GM23338 (cell line): ENCODE results near the gene RRAD. TPM values are rescaled to one million over a fixed set of nuclear protein-coding genes. Genes with fewer than 3 reads are reported as not detected.

ENCODE experiments used
- ATAC-seq: fragments of 200-7000 bp; cut with Tn5 transposase; 3 replicates; pipeline ENCODE4 v1.9.1; 2020
- DNase-seq: peaks from one replicate; pipeline ENCODE4 v3.0.0-alpha.2; 2015; ENCODE audit warnings: low spot score
- H2AFZ ChIP-seq: fragments of 200-600 bp; sonication (generic); 2 replicates; pipeline ENCODE4 v1.8.0; 2016; ENCODE audit warnings: antibody characterized with exemption, mild to moderate bottlenecking, moderate library complexity
- H3F3A ChIP-seq: fragments of 200-600 bp; sonication (generic); replicated peaks from 2 replicates; pipeline ENCODE4 v1.8.0; 2017; ENCODE audit warnings: antibody characterized with exemption, mixed run types, low read depth
- H3K27ac ChIP-seq: fragments of 200-600 bp; sonication (generic); 2 replicates; pipeline ENCODE4 v1.6.1; 2016; ENCODE audit warnings: low read depth
- H3K27me3 ChIP-seq: fragments of 200-600 bp; sonication (generic); 2 replicates; pipeline ENCODE4 v1.8.0; 2016; ENCODE audit warnings: mild to moderate bottlenecking, mixed run types, moderate library complexity; ENCODE audit not compliant: insufficient read depth
- H3K36me3 ChIP-seq: fragments of 200-600 bp; sonication (generic); 2 replicates; pipeline ENCODE4 v1.8.0; 2016; ENCODE audit warnings: mild to moderate bottlenecking; ENCODE audit not compliant: insufficient read depth
- H3K4me1 ChIP-seq: fragments of 200-600 bp; sonication (generic); 2 replicates; pipeline ENCODE4 v1.8.0; 2016; ENCODE audit warnings: mild to moderate bottlenecking, moderate library complexity; ENCODE audit not compliant: insufficient read depth
- H3K4me2 ChIP-seq: fragments of 200-600 bp; sonication (generic); 2 replicates; pipeline ENCODE4 v1.7.1; 2017; ENCODE audit warnings: mixed run types
- H3K4me3 ChIP-seq: fragments of 200-600 bp; sonication (generic); 2 replicates; pipeline ENCODE4 v1.6.1; 2016; ENCODE audit warnings: mixed run types
- H3K79me2 ChIP-seq: fragments of 200-600 bp; sonication (generic); replicated peaks from 2 replicates; pipeline ENCODE4 v1.8.0; 2017; ENCODE audit warnings: mild to moderate bottlenecking; ENCODE audit not compliant: insufficient read depth
- H3K9me2 ChIP-seq: fragments of 200-600 bp; sonication (generic); 2 replicates; pipeline ENCODE4 v1.8.0; 2017; ENCODE audit not compliant: insufficient read depth
- H4K20me1 ChIP-seq: fragments of 200-600 bp; sonication (generic); replicated peaks from 2 replicates; pipeline ENCODE4 v1.8.0; 2017; ENCODE audit warnings: mild to moderate bottlenecking; ENCODE audit not compliant: insufficient read depth
- H3K27ac Mint-ChIP-seq: 2 replicates; pipeline ENCODE4 v1.8.0; 2020; ENCODE audit warnings: inconsistent platforms, mild to moderate bottlenecking, moderate library complexity, mixed read lengths
- H3K27me3 Mint-ChIP-seq: 3 replicates; pipeline ENCODE4 v1.8.0; 2022; ENCODE audit warnings: low read depth, mild to moderate bottlenecking, moderate library complexity, mixed read lengths, inconsistent platforms; ENCODE audit not compliant: insufficient read depth, poor library complexity
- H3K36me3 Mint-ChIP-seq: 3 replicates; pipeline ENCODE4 v1.8.0; 2021; ENCODE audit warnings: low read depth, mild to moderate bottlenecking, inconsistent platforms, moderate library complexity, mixed read lengths
- H3K4me1 Mint-ChIP-seq: 3 replicates; pipeline ENCODE4 v1.8.0; 2020; ENCODE audit warnings: mild to moderate bottlenecking, inconsistent platforms, mixed read lengths
- H3K4me3 Mint-ChIP-seq: 3 replicates; pipeline ENCODE4 v1.8.0; 2021; ENCODE audit warnings: moderate library complexity, mild to moderate bottlenecking, inconsistent platforms, mixed read lengths
- H3K9me3 Mint-ChIP-seq: 3 replicates; pipeline ENCODE4 v1.8.0; 2020; ENCODE audit warnings: moderate library complexity, mild to moderate bottlenecking, inconsistent platforms, mixed read lengths
- CREB1 ChIP-seq: fragments of 250-450 bp; sonication (Bioruptor Pico); IDR thresholded peaks from 2 replicates; pipeline ENCODE4 v1.5.0; 2020; ENCODE audit warnings: low read depth, mild to moderate bottlenecking, moderate library complexity
- CTCF ChIP-seq, 2 experiments: fragments of 200-600 bp in 1 of 2; sonication (generic) in 1 of 2; conservative IDR thresholded peaks; 2 replicates each; pipeline versions ENCODE4 v1.5.1 to v1.6.1; 2016 to 2017; ENCODE audit warnings: antibody characterized with exemption in 2 of 2, low read depth in 2 of 2, mild to moderate bottlenecking in 2 of 2, moderate library complexity in 1 of 2
- ETS1 ChIP-seq: IDR thresholded peaks from 2 replicates; pipeline ENCODE4 v1.6.1; 2016; ENCODE audit warnings: antibody characterized with exemption
- EZH2 ChIP-seq: fragments of 200-600 bp; sonication (generic); IDR thresholded peaks from one replicate; pipeline ENCODE4 v1.8.0; 2017; ENCODE audit warnings: antibody characterized with exemption, mild to moderate bottlenecking, low read depth; ENCODE audit not compliant: unreplicated experiment
- JUNB ChIP-seq: IDR thresholded peaks from one replicate; pipeline ENCODE4 v1.6.1; 2016; ENCODE audit warnings: antibody characterized with exemption; ENCODE audit not compliant: unreplicated experiment
- NANOG ChIP-seq: IDR thresholded peaks from 2 replicates; pipeline ENCODE4 v1.6.1; 2016; ENCODE audit warnings: antibody characterized with exemption, borderline replicate concordance
- POLR2AphosphoS5 ChIP-seq: IDR thresholded peaks from 2 replicates; pipeline ENCODE4 v1.6.1; 2016; ENCODE audit warnings: antibody characterized with exemption, low read depth
- REST ChIP-seq: IDR thresholded peaks from one replicate; pipeline ENCODE4 v1.6.1; 2018; ENCODE audit warnings: antibody characterized with exemption; ENCODE audit not compliant: unreplicated experiment
- STAT1 ChIP-seq: IDR thresholded peaks from one replicate; pipeline ENCODE4 v1.6.1; 2016; ENCODE audit warnings: antibody characterized with exemption; ENCODE audit not compliant: unreplicated experiment
- ZNF114 ChIP-seq: fragments of 250-450 bp; sonication (Bioruptor Pico); IDR thresholded peaks from 2 replicates; pipeline ENCODE4 v1.5.0; 2020; ENCODE audit warnings: mild to moderate bottlenecking, moderate library complexity
- ZNF331 ChIP-seq: fragments of 250-450 bp; sonication (Bioruptor Pico); IDR thresholded peaks from 2 replicates; pipeline ENCODE4 v1.5.0; 2020; ENCODE audit warnings: low read depth, mild to moderate bottlenecking, moderate library complexity
- ZNF462 ChIP-seq: fragments of 250-450 bp; sonication (Bioruptor Pico); IDR thresholded peaks from 2 replicates; pipeline ENCODE4 v1.5.0; 2020; ENCODE audit warnings: mild to moderate bottlenecking, moderate library complexity
- polyA plus RNA-seq: library from polyadenylated mRNA; unstranded; fragments of >200 nt; fragmentation: Nextera tagmentation; extraction: Ambion mirVana; gene quantifications from 2 replicates; pipeline ENCODE4 v1.2.1, GENCODE V29; 2016
- total RNA-seq: library from RNA; depleted of rRNA; stranded (reverse); fragments of >200 nt; shearing (Covaris generic); gene quantifications from 2 replicates; pipeline ENCODE4 v1.2.3, GENCODE V29; 2014

Gene RRAD
- total and polyA plus RNA-seq, 2 experiments from 2014 or later, result 0.18 TPM; not detected in 1

GRCh38 chr16:66895689-66895979 is 29.7 kb downstream of the RRAD start:
- H3K27ac ChIP-seq, result no peak overlapping the region
- no peaks in the 10 kb centered on the region; the same call in 2 of the 3 replicates for H3K9me3 Mint-ChIP-seq
- H3K4me1 Mint-ChIP-seq, result peaks cover 10% of the 10 kb centered on the region; the same call in 2 of the 3 replicates
- H3K79me2 ChIP-seq, result no peaks in the 10 kb centered on the region
- H3K4me1 ChIP-seq, result peaks cover 8% of the 10 kb centered on the region; the same call in 1 of the 2 replicates
- no peak overlapping the region for H2AFZ ChIP-seq
- no peak overlapping the region for H3K4me3 Mint-ChIP-seq
- no peak overlapping the region for H3K4me2 ChIP-seq
- TF ChIP-seq CREB1 (CRISPR knock-in tag), result no peak
- TF ChIP-seq JUNB, result no peak
- no peak for TF ChIP-seq ZNF462 (CRISPR knock-in tag)
- TF ChIP-seq EZH2, result no peak
- TF ChIP-seq STAT1, result no peak
- TF ChIP-seq ZNF114, result no peak
- TF ChIP-seq ZNF331, result no peak
- TF ChIP-seq REST, result no peak
- TF ChIP-seq NANOG, result no peak
- TF ChIP-seq ETS1, result no peak
- TF ChIP-seq POLR2AphosphoS5, result no peak
- no peak for TF ChIP-seq CTCF (conservative IDR thresholded peaks at IDR 0.05; ENCODE audit: low read depth in 2 of 2)
- peaks cover 7% of the 10 kb centered on the region; the same call in 1 of the 3 replicates for H3K36me3 Mint-ChIP-seq
- peaks cover 8% of the 10 kb centered on the region for H3K27me3 Mint-ChIP-seq
- H4K20me1 ChIP-seq, result no peaks in the 10 kb centered on the region; the same call in 1 of the 2 replicates
- 0 out of 2 replicates have a peak, but pooled peaks cover 4% of the 10 kb centered on the region for H3F3A ChIP-seq
- H3K27ac Mint-ChIP-seq, result no peak overlapping the region
- H3K36me3 ChIP-seq, result no peaks in the 10 kb centered on the region
- ATAC-seq (no peak), DNase-seq (no peak)
- no peaks in the 10 kb centered on the region for H3K9me2 ChIP-seq
- H3K4me3 ChIP-seq, result no peak overlapping the region
- no peaks in the 10 kb centered on the region for H3K27me3 ChIP-seq
